Right ventricle myocardium superior (tissue), 1 donor: ENCODE measurements around the gene CPSF4L. TPM values are rescaled to one million over a fixed set of nuclear protein-coding genes. Genes with fewer than 3 reads are reported as not detected.
"Not testable (repeated sequence)": the region's sequence is repeated elsewhere in the genome, so short reads cannot be mapped to it uniquely, and the experiment has no call there.

Experiments used
- ATAC-seq: fragments of 200-7000 bp; cut with Tn5 transposase; one replicate; pipeline ENCODE4 v1.9.1; 2020; ENCODE audit warnings: mild to moderate bottlenecking; ENCODE audit not compliant: poor library complexity
- DNase-seq: peaks from one replicate; pipeline ENCODE4 v3.0.0-alpha.2; 2020
- intact Hi-C: fragments of 100-400 bp; cut with DNase I; formaldehyde crosslinking; loops from one replicate; pipeline ENCODE4 v1.11.2; 2022
- total RNA-seq: library from RNA; stranded (reverse); fragmentation: NEBNext Ultra II Directional; extraction: Animal tissue kit (Norgen Biotek cat#: 25700); gene quantifications from one replicate; pipeline ENCODE4 v1.2.1, GENCODE V29; 2021
- donor health status: DM: no; HTN: yes; CAD: no; lungs with severe emphysema.

Gene CPSF4L
- total RNA-seq, 1 donor from 2014 or later: not detected

DNA sequence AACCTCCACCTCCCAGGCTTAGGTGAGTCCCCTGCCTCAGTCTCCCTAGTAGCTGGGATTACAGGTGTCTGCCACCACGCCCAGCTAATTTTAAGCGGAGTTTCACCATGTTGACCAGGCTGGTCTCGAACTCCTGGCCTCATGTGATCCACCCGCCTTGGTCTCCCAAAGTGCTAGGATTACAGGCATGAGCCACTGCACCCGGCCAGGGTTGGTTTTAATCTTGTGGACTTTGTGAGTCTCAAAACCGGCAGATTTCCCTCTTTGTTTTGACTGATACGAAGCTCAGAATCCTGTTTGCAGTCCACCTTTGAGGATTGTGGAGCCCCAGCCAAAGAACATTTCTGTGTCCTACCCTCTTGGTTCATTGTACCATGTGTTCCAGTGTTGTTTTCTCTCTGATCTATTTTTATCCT lies 16.4 kb upstream of the CPSF4L start:
- ATAC-seq (peak; percentile 72), DNase-seq (no peak)
- intact Hi-C loops: loop anchor here (5.0 kb wide), 1 partner anchor 34 kb away; the partner anchor contains the start of gene CDC42EP4

GRCh38 chr17:73274490-73274889 lies 12.8 kb upstream of the CPSF4L start:
- ATAC-seq: no peak
- no peak for DNase-seq
- intact Hi-C loops: no loop called here

GRCh38 chr17:73272906-73273218 lies 11.2 kb upstream of the CPSF4L start:
- ATAC-seq: no peak
- DNase-seq: no peak
- intact Hi-C loops: no loop called here

DNA sequence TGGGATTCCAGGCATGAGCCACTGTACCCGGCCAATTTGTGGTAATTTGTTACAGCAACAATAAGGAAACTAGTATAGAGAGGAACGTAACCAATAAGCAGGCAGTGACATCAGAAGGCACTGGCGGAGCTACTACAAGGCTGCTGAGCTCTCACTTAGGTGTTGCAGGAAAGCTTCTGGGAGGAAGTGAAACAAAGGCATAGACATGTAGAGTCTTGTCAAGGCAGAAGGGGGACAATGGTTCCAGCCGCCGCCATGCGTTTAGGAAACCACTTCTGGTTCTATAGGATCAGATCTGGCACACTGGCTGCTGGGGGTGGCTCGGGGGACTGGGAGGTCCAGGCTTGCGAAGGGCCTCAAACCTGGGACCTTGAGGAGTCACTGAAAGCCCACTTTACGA lies 9.4 kb upstream of the CPSF4L start:
- ATAC-seq: no peak
- peak; percentile 25 for DNase-seq
- intact Hi-C loops: no loop called here

DNA sequence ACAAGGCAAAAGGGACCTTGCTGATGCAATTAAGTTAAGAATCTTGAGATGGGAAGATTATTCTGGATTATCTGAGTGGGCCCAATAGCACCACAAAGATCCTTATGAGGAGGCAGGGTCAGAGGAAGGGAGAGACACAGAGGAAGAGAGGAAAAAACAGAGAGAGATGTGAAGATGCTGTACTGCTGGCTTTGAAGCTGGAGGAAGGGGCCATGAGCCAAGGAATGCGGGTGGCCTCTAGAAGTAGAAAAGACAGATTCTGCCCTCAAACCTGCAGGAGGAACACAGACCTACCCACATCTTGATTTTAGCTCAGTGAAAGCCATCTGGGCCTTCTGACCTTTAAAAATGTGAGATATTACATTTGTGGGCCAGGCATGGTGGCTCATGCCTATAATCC lies 8.1 kb upstream of the CPSF4L start:
- ATAC-seq (no peak), DNase-seq (no peak)
- intact Hi-C loops: no loop called here

DNA sequence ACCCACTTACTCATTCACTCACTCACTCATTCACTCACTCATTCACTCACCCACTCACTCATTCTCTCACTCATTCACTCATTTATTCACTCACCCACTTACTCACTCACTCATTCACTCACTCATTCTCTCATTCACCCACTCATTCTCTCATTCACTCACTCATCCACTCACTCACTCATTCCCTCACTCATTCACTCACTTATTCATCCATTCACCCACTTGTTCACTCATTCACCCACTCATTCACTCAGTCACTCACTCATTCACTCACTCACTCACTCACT lies 7.6 kb upstream of the CPSF4L start:
- ATAC-seq (no peak), DNase-seq (no peak)
- intact Hi-C loops: no loop called here

DNA sequence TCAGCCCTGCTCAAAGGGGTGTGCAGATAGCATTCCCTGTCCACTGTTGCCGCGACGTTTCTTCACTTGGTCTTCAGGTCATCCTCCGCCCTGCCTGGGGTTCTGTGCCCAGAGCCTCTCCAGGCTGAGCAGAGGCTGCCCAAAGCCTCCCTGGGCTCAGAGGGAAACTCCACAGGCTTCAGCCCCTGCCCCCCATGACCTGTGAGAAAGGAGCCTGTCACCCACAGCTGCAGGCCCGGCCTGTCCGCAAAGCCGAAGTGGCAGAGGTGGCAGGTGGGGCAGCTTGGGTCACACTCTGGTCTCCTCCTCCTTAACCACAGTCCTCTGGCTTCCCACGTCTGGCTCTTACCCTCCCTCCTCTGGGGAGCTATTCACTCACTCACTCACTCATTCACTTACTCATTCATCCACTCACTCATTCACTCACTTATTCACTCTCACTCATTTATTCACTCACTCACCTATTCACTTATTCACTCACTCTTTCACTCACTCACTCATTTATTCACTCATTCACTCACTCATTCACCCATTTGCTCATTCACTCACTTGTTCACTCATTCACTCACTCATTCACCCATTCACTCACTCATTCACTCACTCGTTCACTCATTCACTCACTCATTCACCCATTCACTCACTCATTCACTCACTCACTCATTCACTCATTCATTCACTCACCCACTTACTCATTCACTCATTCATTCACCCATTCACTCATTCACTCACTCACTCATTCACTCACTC lies 7.1 kb upstream of the CPSF4L start:
- ATAC-seq: no peak

DNA sequence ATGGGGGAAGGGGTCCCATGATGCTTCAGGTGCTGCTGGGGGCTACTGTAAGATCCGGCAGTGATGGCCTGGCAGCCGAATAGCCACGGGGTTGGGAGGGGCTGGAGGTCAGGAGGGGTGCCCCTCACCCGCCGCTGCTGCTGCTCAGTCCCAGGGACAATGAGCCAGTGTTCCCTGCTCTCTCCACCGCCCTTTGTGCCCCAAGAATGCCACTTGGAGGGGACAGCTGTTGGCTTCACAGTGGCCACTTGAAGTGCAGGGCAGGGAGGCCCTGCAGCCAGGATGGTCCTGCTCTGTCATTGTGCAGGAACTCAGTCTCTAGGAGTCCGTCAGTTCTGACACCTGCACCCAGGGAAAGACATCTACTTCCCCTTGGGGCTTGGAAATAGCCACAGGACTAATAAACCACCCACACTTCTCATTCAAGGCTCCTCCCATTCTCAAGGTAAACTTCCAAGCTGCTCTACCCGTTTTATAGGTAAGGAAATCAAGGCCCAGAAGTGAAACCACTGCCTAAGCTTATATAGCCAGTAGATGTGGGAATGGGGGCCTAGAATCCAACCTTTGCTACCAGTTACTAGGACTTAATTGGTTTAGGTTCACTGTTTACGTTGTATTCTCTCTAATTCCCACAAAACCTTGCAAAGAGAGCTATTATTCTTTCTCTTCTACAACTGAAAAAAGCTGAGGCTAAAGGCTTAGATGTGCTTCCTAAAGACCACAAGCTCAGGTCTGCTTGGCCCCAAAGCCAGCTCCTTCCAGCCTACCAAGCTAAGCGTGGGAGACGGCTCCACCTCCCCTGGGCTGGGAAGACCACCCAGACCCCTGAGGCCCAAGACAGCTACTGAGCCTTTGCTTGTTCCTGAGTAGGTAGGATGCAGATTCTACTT lies 6.2 kb upstream of the CPSF4L start:
- no peak for ATAC-seq
- intact Hi-C loops: no loop called here
- DNase-seq: peak; percentile 6

More for the DNA sequence above, 7.1 kb upstream of the CPSF4L start:
- DNase-seq: no peak
- intact Hi-C loops: no loop called here

DNA sequence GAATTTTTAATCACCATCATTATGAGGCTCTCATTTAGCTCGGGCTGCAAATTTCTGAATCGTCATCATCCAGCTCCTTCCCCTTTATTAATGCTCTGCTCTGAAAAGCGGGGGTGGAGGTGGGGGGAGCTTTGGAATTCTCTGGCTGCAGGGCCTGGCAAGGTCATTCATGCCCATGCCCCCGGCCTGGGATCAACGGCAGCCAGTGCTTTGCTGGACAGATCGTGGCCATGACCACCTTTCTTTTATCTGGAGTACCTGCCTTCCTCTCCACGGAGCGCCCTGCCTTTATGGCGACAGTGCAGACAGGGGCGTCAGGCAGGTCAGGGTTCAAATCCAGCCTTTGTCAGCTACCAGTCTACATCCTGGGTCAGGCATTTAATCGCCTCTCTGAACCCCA lies 5.1 kb upstream of the CPSF4L start:
- intact Hi-C loops: no loop called here
- ATAC-seq: no peak
- DNase-seq: no peak

DNA sequence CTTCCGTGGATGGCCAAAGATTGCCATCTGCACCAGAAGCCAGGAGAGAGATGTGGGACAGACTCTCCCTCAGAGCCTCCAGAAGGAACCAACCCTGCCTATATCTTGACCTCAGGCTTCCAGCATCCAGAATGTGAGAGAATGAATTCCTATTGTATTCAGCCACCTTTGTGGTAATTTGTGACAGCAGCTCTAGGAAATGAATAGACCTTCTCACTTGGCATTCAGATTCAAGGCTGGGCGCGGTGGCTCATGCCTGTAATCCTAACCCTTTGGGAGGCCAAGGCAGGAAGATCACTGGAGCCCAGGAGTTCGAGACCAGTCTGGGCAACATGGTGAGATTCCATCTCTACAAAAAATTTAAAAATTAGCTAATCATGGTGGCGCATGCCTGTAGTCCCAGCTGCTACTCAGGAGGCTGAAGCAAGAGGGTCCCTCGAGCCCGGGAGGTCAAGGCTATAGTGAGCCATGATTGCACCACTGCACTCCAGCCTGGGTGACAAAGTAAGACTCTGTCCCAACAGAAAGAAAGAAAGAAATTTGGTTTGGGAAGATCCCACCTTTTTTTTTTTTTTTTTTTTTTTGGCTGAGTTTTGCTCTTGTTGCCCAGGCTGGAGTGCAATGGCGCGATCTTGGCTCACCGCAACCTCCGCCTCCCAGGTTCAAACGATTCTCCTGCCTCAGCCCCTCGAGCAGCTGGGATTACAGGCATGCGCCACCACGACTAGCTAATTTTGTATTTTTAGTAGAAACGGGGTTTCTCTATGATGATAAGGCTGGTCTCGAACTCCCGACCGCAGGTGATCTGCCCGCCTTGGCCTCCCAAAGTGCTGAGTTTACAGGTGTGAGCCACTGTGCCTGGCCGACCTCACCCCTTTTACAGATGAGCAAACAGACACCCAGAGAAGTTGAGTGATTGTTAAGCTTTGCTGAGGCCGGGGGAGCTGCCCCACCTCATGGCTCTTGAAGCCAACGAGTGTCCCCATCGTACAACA lies 4.3 kb upstream of the CPSF4L start:
- ATAC-seq: no peak
- intact Hi-C loops: no loop called here
- DNase-seq: peak; percentile 10

DNA sequence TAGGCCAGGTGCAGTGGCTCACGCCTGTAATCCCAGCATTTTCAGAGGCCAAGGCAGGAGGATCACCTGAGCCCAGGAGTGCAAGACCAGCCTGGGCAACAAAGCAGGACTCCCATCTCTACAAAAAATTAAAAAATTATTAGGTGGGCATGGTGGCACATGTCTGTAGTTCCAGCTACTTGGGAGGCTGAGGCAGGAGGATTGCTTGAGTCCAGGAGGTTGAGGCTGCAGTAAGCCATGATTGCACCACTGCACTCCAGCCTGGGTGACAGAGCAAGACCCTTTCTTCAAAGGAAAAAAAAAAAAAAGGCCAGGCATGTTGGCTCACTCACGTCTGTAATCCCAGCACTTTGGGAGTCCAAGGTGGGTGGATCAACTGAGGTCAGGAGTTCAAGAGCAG lies 2.8 kb upstream of the CPSF4L start:
- intact Hi-C loops, DNase-seq, ATAC-seq: not testable (repeated sequence)

- intact Hi-C loops: no loop called here
- peak; percentile 55 for ATAC-seq
- no peak for DNase-seq
Observed at GRCh38 chr17:73262676-73263642, 1.3 kb upstream of the CPSF4L start.

DNA sequence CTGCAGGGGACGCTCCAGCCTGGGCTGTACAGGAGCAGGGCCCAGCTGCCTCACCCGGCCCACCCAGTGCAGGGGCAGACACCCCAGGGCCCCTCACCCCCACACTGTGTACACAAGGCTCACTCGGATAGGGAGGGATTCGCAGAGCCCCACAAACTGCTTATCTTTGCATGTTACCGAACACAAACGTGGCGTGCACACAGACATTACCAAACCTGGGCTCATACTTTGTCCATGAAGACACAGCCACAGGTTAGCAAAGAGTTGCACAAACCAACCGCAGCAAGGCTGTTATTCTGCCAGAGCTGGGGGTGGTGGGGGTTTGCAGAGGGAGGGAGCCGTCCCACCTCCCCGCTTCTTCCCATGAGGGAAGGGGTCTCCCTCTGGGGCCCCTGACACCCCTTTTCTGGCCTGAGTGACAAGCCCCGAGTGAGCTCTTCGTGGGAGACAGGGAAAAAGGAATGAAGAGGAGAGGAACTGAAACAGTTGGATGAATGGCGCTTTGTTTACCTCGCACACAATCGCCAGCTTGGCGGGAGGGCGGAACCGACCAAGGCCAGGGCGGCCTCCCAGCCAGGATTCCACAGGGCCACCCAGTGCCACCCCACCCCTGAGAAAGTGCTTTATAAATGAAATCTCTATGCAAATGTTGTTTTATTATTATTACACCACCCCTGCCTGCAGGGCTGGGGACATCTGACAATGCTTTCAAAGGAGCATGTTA lies 434 bp upstream of the CPSF4L start:
- intact Hi-C loops: no loop called here
- ATAC-seq (no peak), DNase-seq (no peak)

DNA sequence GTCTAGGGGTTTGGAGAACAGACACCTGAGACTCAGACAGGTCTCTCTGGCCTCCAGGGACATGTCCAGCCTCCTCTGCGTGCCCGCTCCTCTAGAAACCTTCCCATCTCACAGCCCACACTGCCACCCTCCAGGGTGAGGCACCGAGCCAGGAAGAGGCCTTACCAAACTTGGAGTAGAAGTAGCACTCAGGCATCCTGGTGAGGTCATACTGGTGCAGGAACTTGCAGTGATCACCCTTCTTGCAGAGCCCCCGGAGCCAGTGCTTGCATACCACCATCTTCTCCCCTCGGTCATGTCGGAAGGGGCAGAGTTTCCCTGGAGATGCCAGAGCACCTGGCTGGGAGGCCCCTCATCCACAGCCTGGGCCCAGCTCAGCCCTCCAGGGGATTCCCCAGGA lies 4.2 kb downstream of the CPSF4L start:
- ATAC-seq: no peak
- intact Hi-C loops: no loop called here
- DNase-seq: no peak

DNA sequence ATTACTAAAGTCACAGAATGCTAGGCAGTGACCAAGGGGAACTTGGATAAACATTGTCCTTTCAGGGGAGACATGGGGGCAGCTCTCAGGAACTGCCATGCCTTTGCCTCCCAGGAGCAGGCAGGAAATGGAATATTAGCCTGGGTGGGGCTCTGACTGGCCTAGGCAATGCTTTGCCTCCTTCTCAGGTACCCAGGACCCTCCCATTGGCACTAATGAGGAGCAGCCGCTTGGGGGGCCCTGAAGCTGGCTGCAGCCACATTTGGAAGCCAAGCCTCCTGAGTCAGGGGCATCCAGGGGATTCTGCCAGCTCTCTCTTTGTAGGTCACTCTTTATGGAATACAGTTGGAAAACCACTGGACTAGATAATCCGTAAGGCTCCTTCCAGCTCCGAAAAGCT lies 5.5 kb downstream of the CPSF4L start:
- DNase-seq: no peak
- intact Hi-C loops: no loop called here
- no peak for ATAC-seq

GRCh38 chr17:73255671-73256181 lies 6.0 kb downstream of the CPSF4L start:
- peak; percentile 82 for ATAC-seq
- intact Hi-C loops: loop anchor here (2.0 kb wide), 1 partner anchor 115 kb away; no protein-coding TSS in a partner anchor
- peak; percentile 65 for DNase-seq

DNA sequence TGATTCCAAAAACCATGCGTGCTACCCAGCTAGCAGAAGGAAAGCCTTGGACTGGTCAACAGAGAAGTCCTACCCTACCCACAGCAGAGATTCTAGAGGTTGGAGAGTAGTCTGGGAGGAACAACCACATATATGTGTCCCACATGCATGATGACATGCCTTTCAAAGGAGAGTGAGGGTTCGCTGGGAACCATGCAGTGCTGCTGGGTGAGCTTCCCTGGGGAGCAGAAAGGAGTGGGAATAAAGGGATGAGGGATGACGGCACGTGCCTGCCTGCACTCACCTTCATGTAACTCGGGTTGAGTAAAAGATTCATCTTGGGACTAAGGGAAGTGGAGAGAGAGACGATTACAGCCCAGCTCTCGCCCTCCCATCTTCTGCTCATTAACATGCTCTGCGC lies 9.8 kb downstream of the CPSF4L start:
- intact Hi-C loops: no loop called here
- DNase-seq (no peak), ATAC-seq (no peak)
